NCI-H345 treated with DMSO at 0.1 percent for 48 hours (cell line): ENCODE measurements around the gene HIF1AN.

Experiments used
- DNase-seq: peaks from one replicate; lab custom pipeline; 2025; ENCODE audit not compliant: unreplicated experiment; lab: John Stamatoyannopoulos, UW

Gene HIF1AN

GRCh38 chr10:100520811-100521210 lies 14.9 kb upstream of the HIF1AN start:
- no peak for DNase-seq

- no peak for DNase-seq
Measured at GRCh38 chr10:100522107-100522801, 13.5 kb upstream of the HIF1AN start.

GRCh38 chr10:100522945-100523344 lies 12.8 kb upstream of the HIF1AN start:
- no peak for DNase-seq

GRCh38 chr10:100524206-100524605 lies 11.5 kb upstream of the HIF1AN start:
- DNase-seq: no peak

- no peak for DNase-seq
Measured at GRCh38 chr10:100524638-100525037, 11.1 kb upstream of the HIF1AN start.

GRCh38 chr10:100528123-100528886 lies 7.4 kb upstream of the HIF1AN start:
- DNase-seq: no peak

- DNase-seq: no peak
Measured at GRCh38 chr10:100528921-100529474, 6.7 kb upstream of the HIF1AN start.

- DNase-seq: peak; percentile 62
Measured at GRCh38 chr10:100529475-100530298, 6.1 kb upstream of the HIF1AN start, which contains the start of gene NDUFB8. TSS of gene NDUFB8 (minus strand) at chr10:100529871. CDS start at chr10:100529851, 20 bp downstream.

GRCh38 chr10:100531761-100532160 lies 4.0 kb upstream of the HIF1AN start:
- DNase-seq: no peak

- DNase-seq: no peak
Measured at GRCh38 chr10:100534726-100535125, 1.0 kb upstream of the HIF1AN start.

GRCh38 chr10:100535338-100535714 lies 417 bp upstream of the HIF1AN start:
- DNase-seq: no peak

- DNase-seq: no peak
Measured at GRCh38 chr10:100537475-100537874, 1.7 kb downstream of the HIF1AN start.

- DNase-seq: no peak
Measured at GRCh38 chr10:100544950-100545349, 9.2 kb downstream of the HIF1AN start.

- DNase-seq: no peak
Measured at GRCh38 chr10:100551196-100551595, 15.5 kb downstream of the HIF1AN start.

- DNase-seq: no peak
Measured at GRCh38 chr10:100551738-100552137, 16.0 kb downstream of the HIF1AN start.

GRCh38 chr10:100553929-100554328 lies 18.2 kb downstream of the HIF1AN start:
- DNase-seq: no peak

- no peak for DNase-seq
Measured at GRCh38 chr10:100554902-100555301, 19.2 kb downstream of the HIF1AN start.

- no peak for DNase-seq
Measured at GRCh38 chr10:100560248-100560647, 24.5 kb downstream of the HIF1AN start.

- no peak for DNase-seq
Measured at GRCh38 chr10:100561005-100561404, 25.3 kb downstream of the HIF1AN start.

- DNase-seq: no peak
Measured at GRCh38 chr10:100562008-100562672, 26.4 kb downstream of the HIF1AN start.
